Effector CD4-positive, alpha-beta T cell (primary cell): ENCODE measurements around the gene WDR81.

Experiments used
- DNase-seq: peaks from one replicate; pipeline ENCODE4 v3.0.0-alpha.2; 2020

The WDR81 gene

GRCh38 chr17:1783834-1784611 is 59.5 kb downstream of the WDR81 start:
- DNase-seq = no peak

GRCh38 chr17:1785930-1786329 is 61.4 kb downstream of the WDR81 start:
- no peak for DNase-seq

GRCh38 chr17:1786708-1787107 is 62.2 kb downstream of the WDR81 start:
- no peak for DNase-seq

DNA sequence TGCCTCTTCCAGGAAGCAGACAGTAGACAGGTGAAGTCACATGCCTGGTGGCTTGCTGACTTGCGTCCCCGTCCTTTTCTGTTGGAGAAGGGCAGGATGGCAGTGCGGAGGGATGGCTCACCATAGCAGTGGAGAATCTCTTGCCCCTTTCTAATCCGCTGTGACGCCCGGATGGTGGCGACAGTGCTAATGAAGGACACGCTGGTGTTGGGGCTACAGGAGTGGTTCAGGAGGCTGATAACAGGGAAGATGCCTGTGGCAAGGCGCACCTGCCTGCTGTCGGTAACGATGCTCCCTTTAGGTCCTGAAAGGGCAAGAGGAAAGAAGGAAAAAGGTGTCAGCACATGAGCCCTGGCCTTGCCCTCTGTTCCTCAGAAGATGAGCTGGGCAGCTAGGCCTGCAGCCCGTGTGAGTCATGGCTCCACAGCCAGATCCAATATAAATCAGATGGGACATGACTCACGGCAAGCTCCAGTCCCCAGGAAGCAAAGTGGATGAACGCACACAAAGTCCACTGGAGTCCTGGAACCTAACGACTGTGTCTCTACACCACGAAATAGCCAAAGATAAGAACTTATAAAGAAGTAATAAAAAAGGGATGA is 62.9 kb downstream of the WDR81 start:
- DNase-seq = no peak
